H1 (cell line): Measurements from ENCODE around the gene CHSY3.

Source experiments
- ASH2L ChIP-seq: fragments of 200-600, 300-600 bp; sonication (generic); IDR thresholded peaks from one replicate; pipeline ENCODE4 v1.7.1; 2017; ENCODE audit warnings: low read length
- BRCA1 ChIP-seq: IDR thresholded peaks from 2 replicates; pipeline ENCODE4 v1.6.1; 2012; ENCODE audit warnings: low read depth, low read length, improper control_type of control experiment
- CHD2 ChIP-seq: IDR thresholded peaks from 2 replicates; pipeline ENCODE4 v1.6.1; 2012; ENCODE audit warnings: low read length, improper control_type of control experiment
- CTCF ChIP-seq, 3 experiments: IDR thresholded peaks; 1 replicate in 2 of 3; 2 replicates in 1 of 3; pipeline versions ENCODE4 v1.5.1 to v1.6.1; 2011; ENCODE audit warnings: low read length in 3 of 3, mild to moderate bottlenecking in 3 of 3, inconsistent platforms in 2 of 3, low read depth in 1 of 3, moderate library complexity in 1 of 3; ENCODE audit not compliant: insufficient read depth in 1 of 3; ENCODE audit errors: control extremely low read depth in 1 of 3
- EZH2 ChIP-seq: fragments of 200-600 bp; sonication (generic); IDR thresholded peaks from 2 replicates; pipeline ENCODE4 v1.7.1; 2012; ENCODE audit warnings: low read depth, mild to moderate bottlenecking, moderate library complexity, low read length, inconsistent platforms; ENCODE audit not compliant: severe bottlenecking
- GABPA ChIP-seq: IDR thresholded peaks from 2 replicates; pipeline ENCODE4 v1.6.1; 2011; ENCODE audit warnings: mild to moderate bottlenecking, low read length, moderate library complexity, borderline replicate concordance; ENCODE audit not compliant: insufficient read depth
- GTF2F1 ChIP-seq: IDR thresholded peaks from 2 replicates; pipeline ENCODE4 v1.6.1; 2012; ENCODE audit warnings: low read depth, low read length, improper control_type of control experiment, borderline replicate concordance
- POLR2A ChIP-seq, 2 experiments: IDR thresholded peaks; 1 replicate in 1 of 2; 2 replicates in 1 of 2; pipeline ENCODE4 v1.6.1; 2011; ENCODE audit warnings: low read depth in 2 of 2, low read length in 2 of 2, mild to moderate bottlenecking in 2 of 2; ENCODE audit errors: control extremely low read depth in 1 of 2
- RAD21 ChIP-seq, 2 experiments: IDR thresholded peaks in 1 of 2; conservative IDR thresholded peaks in 1 of 2; 2 replicates each; pipeline ENCODE4 v1.6.1; 2011; ENCODE audit warnings: low read depth in 2 of 2, low read length in 2 of 2, improper control_type of control experiment in 1 of 2, inconsistent platforms in 1 of 2, mild to moderate bottlenecking in 1 of 2, moderate library complexity in 1 of 2
- SRF ChIP-seq: IDR thresholded peaks from 2 replicates; pipeline ENCODE4 v1.6.1; 2011; ENCODE audit warnings: mild to moderate bottlenecking, low read depth, low read length, moderate library complexity

- TF ChIP-seq ASH2L: no peak
- TF ChIP-seq CHD2: no peak
- TF ChIP-seq BRCA1: no peak
- no peak for TF ChIP-seq CTCF (IDR thresholded peaks at IDR 0.05; ENCODE audit: control extremely low read depth in 1 of 3, insufficient read depth in 1 of 3, low read depth in 1 of 3, low read length in 3 of 3)
- no peak for TF ChIP-seq SRF
- TF ChIP-seq EZH2: no peak
- TF ChIP-seq GTF2F1: no peak
- TF ChIP-seq POLR2A (IDR thresholded peaks at IDR 0.05; ENCODE audit: control extremely low read depth in 1 of 2, low read depth in 2 of 2, low read length in 2 of 2): no peak
- no peak for TF ChIP-seq GABPA
- TF ChIP-seq RAD21 (IDR thresholded peaks at IDR 0.05 in 1 of 2, conservative IDR thresholded peaks at IDR 0.05 in 1 of 2; ENCODE audit: low read depth in 2 of 2, low read length in 2 of 2): no peak
Measured at GRCh38 chr5:130189961-130190360, 285.7 kb downstream of the CHSY3 start.
